Measurements from ENCODE around the gene PHF13.

The PHF13 gene

DNA sequence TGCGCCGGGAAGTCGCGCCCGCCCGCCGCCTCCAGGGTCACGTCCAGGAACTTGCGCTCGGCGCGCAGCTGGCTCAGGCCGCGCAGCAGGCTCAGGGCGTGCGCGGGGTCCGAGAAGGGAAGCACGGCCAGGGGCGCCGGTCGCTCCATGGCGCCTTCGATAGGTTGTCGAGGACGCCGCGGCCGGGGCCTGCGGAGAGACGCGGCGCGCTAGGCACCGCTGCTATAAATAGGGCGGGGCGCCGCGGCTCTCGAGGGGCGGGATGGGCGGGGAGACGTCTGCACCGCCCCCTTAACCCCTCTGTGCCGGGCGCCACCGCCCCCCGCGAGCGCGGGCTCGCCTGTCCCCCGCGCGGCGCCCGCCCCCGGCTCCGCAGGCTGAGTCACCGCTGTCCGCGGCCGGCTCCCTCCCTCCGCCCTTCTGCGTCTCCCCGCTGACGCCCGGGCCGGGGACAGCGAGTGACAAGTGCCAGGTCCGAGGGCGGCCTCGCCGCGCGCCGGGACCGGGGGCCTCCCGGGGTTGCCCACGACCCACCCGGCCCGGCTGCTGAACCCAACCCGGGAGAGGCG, 10.8 kb upstream of the PHF13 start, which contains the start of gene KLHL21:
Gene KLHL21, minus strand, starts transcription at position 201 of the 569 bp plus-strand sequence. Its CDS starts 52 bp downstream, at position 149.
- peak; percentile 87 for DNase-seq (ENCODE audit: low spot score)

DNA sequence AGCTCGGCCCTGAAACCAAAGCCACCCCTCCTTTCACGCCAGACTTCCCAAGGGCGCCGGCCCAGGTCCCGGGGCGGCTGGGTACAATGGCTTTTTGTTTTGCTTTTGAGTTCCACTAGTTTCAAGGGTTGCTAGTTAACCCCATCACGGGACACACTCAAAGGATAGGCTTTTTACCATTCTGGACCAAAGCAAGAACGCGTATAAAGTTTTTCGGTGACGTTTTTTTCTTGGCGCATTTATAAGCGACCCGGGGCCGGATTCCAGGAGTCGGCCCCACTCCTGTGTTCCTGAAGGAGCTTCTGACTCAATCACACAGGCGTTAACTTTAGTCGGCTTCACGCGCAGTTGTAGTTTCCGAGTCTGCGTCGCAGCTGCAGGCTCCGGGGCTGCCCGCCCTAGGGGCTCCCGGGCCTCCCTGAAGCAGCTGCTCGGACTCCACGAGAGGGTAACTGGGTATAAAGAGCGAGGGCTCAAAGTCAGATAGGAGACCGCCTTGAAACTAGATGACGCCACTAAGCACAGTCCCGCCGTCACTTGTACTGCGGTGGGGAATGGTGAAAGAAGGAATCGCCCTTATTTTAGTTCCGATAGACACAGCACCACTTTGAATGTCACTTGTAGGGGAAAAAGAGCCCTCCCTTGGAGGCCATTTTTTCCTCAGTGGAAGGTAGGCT, 10.2 kb upstream of the PHF13 start:
- peak; percentile 69 for DNase-seq (ENCODE audit: low spot score)

DNA sequence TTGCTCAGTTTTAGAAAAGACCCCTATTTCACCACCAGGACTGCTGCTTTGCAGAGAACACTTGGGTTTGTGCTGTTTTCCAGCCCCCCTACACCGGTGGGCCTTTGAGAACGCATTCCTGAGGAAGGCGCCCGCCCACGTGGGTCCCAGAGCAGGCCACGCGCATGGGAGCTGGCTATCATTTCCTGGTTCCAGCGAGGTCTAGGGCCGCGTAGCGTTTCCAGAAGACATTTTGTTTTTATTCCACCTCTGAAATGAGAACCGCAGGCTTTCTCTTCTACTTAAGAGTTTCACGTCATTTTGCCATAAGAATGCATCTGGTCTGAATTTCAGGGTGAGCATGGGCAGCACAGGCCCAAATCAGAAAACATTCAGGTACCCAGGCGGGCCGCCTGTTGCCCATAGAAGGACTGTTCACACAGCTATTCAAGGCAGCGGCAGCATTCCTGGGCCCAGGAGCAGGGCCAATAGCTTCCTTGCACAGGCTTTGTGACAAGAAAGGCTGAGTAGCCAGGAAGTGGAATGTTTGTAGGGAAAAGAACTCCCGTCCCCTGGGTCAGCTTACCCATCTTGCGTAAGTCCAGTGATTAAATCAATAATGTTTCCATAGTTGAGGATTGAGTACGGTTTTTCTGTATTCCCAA, 9.5 kb upstream of the PHF13 start:
- DNase-seq (ENCODE audit: low spot score), result peak; percentile 76

DNA sequence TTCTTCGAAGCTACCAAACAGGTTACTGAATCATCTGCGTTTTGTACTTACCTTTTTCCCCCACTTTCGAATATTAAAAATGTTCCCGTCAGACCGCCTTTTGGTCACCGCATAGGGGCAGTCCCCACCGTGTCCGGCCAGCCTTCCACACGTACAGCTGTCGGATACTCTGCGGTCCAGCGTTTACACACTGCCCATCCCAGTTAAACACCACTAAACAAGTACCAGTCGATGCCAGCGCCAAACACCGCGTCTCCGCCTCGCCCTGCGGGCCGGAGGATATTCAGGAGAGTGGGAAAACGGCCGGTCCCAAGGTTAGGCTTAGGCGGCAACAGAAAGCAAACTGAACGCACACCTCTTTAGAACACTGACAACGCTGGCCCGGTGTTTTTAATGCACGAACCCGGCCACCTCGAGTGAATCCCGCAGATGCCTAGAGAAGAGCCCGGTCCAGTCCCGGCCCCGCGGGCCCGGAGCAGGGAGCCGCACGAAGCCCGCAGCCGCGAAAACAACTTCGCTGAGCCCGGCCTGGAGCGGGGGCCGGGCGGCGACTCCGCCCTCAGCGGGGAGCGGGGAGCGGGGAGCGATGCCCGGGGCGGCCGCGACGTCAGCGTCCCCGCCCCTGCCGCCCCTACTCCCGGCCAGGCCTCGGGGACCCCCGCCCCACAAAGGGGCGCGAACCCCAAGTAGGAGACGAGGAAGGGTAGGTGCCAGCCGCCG, 730 bp upstream of the PHF13 start:
- DNase-seq (ENCODE audit: low spot score), result no peak

DNA sequence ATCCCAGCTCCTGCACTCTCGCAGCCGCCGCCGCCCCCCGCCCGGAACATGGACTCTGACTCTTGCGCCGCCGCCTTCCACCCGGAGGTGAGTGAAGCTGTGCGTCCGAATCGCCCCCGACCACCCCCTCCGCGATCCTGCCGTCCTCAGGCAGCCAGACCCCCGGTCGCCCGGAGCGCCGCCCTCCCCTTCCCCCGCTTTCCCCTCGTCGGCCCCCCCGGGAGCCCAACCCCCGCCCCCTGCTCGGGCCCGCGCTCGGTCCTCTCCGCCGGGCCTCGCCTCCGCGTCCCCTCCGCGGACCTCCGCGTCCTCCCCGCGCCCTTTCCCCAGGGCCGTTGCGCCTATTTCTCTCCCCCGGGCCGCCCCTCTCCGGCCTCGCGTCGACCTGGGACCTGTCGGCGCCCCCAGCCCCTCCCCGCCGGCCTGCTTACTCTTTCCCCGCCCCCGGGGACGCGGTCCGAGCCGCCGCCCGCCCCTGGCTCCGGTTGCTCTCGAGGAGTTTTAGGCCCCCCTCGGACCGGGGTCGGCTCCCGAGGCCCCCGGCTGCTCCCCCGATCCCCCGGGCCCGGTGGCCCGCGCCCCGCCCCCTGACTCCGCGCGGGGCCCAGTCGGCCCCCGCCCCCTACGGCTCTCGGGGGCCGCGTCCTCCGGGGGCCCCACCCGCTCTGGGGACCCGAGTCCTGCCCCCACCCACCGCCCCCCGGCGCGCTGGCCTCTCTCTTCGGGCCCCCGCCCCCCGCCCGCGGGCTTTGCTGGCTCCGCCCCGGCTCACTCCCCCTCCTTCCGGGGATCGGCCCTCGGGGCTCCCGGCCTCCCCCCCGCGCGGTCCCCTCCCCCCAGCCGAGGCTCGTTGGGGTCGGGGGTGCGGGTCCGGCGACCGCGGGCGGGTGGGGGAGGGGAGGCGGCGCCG, 743 bp downstream of the PHF13 start:
- DNase-seq (ENCODE audit: low spot score), result peak; percentile 71

DNA sequence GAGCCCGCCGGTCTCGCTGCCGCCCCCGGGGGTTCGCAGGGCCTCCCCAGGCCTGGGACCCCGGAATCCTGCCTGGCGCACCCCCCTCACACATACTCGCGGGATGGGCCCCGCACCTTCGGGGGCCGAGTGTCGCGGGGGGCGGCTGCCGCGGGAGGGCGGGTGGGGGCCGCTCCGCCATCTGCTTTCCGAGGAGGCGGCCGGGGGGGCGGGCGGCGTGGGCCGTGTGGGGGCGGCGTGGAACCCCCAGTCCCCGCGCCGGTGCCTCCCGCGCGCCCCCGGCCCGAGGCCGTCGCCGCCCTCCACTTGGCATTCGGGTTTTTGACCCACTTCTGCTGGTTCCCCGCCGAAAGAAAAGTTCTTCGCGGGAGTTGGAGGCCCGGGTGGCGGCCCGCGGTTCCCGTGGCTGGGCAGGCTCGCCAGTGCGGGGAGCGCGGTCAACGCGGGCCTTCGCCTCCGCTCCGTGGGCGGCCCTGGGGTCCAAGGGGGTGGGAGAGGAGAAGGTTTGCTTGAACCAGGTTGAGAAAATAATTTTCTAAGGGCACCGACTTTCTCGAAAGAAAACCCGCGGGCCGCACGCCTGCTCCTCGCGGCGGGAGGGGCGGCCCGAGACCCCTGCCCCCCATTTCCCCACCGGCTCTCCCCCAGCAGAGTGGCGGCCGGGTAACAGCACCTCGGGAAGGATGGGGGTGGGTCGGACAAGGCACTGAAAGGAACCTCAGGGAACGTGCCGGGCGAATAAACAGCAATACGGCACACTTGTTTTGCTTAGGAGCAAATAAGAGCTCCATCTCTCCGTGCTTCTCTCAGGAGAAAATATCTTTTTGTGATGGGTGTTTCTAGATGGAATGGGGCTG, 1.6 kb downstream of the PHF13 start:
- DNase-seq (ENCODE audit: low spot score), result no peak

DNA sequence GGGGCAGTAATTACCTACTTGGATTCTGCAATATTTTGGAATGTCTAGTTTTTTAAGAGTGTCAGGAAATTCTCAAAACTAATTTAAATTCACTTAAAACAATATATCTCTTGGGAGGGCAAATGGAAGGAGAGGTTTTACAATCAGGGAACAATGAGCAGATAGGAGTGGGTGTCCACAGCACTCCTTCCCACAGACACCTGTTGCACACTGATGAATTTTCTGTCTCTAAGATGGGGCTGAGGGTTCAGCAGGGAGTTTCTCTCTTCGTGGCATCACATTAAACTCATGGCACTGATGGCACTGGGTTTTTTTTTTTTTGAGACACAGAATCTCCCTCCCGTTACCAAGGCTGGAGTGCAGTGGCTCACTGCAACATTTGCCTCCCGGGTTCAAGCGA, 5.5 kb downstream of the PHF13 start:
- no peak for DNase-seq (ENCODE audit: low spot score)

DNA sequence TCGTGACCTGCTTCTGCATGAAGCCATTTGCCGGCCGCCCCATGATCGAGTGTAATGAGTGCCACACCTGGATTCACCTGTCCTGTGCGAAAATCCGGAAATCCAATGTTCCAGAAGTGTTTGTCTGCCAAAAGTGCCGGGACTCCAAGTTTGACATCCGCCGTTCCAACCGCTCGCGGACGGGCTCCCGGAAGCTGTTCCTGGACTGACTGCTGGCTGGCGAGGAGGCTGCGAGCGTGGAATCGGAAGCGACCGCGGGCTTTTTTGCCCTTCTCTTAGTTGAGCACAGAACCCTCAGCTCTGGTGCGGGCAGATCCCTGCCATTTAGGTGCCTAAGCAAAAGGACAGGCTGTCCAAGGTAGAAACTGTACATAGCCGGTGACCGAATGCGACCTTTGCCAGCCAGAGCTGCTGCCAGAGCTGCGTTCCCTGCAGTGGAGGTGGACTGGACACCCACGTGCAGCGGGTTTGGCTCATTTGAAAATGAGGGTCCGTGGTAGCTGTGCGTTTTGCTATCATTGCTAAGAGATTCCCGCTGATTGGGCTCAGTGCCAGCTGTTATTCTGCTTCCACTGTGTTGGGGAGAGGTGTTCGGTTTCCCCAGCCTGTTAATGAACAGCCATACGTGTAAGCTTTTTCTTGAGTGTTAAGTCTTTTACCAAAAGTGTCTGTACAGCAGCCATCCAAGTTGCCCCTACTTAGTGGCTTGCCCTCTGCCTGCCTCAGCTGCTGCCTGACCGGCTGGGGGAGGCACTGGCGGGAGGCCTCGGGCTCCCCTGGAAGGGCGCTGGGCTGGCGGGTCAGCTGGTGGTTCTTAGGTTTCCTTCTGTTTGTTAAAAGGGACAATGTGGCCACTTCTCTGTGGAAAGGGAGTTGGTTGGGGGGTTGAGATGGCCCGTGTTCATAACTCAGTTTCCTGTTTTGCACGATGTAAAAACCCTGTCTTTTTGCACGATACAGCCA, 8.2 kb downstream of the PHF13 start:
- no peak for DNase-seq (ENCODE audit: low spot score)

DNA sequence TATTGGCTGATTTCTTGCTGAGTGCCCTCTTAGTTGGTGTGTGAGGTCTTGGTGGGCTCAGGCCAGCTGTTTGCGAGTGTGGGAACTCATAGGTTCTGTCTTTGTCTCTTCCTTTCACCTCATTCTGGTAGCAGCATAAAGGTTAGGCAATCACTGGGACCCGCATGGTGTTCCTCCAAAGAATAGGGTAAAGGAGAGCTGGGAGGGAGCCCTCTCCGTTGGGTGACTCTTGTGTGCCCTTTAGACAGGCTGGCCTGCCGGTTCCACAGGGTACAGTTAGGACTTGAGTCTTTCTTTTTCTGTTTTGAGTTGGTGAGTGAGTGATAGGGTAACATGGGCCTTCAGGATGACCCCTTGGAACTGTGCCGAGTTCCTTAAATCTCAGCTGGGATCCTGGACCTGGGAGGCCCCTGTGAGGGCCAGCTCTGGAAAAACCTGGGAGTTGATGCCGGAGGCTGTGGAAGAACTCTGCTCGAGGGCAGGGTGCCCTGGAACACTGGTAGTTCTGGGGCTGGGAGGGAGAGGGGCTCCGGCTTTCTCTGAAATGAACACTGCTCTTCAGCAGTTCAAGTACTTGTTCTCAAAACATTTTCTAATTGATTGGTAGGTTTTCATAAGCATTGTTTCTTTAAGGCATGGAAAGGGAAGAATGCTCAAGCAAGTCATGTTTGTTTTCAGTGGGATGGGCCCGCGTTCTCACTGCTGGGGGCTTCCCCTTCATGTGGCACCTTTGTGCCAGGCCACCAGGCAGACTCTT, 9.0 kb downstream of the PHF13 start:
- DNase-seq (ENCODE audit: low spot score), result no peak

DNA sequence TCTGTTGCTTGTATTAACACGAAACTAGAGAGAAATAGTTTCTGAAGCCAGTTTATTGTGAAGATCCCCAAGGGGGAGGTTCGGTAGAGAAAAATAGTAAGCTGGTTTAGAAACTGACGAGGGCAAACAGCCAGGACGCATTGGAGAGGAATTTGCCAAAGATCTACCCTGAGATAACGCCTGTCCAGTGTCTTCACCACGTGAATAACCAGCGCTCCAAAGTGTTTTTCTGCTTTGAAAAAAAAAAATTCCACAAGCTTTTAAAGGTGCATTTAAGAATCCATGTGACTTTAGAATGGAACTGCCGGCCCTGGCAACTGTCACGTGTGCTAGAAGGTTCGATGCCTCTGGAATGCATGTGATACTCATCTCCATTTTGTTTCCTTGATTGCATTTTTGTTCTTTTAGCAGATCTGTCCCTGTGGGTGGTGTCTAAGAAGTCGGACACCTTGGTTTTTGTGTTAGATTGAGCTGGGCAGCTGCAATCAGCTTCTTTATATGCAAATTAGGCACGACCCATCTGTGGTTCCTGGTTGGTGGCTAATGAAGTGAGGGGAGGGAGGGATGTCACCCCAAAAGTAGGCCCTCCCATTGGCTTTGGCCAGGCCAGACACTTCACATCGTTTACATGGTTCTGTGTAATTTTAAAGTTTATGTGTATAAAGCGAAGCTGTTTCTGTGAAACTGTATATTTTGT, 9.9 kb downstream of the PHF13 start:
- no peak for DNase-seq (ENCODE audit: low spot score)

DNA sequence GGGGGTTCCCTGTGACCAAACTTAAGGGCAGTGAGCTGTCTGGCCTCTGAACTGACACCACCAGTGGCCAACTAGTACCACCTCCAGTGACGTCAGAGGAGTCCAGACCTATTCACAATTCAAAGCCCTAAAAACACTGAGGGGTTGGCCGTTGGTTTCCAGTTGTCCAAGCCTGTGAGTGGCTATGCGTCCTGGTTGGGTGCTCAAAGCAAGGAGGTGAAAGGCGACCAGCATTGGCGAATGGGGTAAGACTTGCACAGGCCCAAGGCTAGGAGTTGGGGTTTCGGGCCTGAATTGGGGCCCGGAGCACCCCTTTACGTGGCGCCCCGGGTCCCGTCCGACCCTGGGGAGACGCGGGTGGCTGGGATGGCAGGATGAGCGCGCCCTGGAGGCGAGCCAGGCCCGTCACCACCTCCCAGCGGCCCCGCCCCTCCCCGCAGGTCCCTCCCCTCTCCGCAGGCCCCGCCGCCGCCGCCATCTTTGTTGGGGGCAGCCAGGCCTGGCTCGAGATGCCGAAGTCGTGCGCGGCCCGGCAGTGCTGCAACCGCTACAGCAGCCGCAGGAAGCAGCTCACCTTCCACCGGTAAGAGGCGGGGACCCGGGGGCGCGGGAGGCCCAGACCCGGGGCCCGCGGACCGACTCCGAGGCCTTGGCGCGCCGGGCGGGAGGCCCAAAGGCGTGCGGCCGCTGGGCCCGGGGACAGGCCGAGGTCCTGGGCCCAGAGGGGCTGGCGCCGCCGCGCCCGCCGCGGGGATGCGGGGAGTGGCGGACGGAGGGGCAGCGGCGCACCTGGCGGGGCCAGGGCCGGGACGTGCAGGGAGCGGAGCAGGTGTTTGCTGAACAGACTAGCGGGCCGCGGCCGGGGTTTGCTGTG, 11.4 kb downstream of the PHF13 start, which contains the start of gene THAP3:
Gene THAP3, plus strand, starts transcription at position 159 of the 874 bp plus-strand sequence. Its CDS starts 351 bp downstream, at position 510.
- DNase-seq (ENCODE audit: low spot score), result peak; percentile 95

DNA sequence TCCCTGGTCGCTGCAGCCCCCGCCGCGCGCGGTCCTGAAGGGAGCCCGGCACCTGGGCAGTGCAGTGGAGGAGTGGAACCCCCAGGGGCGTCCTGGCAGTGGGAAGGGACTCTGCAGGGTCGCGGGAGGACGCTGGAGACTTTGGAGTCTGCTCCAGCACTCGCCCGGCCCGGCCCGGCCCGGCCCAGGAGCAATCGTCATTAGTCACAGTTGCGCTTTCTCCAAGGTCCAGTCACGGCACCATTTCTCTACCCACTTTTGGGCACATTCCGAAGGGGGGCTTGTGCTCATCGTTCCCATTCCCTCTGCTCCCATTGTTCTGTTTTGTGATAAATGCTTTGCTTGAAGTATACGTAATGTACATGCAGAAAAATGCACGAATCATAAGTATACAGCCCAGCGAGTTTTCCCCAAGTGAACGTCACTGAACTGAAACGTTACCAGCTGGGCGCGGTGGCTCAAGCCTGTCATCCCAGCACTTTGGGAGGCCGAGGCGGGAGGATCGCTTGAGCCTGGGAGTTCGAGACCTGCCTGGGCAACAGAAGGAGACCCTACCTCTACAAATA, 12.1 kb downstream of the PHF13 start:
- DNase-seq (ENCODE audit: low spot score), result no peak

DNA sequence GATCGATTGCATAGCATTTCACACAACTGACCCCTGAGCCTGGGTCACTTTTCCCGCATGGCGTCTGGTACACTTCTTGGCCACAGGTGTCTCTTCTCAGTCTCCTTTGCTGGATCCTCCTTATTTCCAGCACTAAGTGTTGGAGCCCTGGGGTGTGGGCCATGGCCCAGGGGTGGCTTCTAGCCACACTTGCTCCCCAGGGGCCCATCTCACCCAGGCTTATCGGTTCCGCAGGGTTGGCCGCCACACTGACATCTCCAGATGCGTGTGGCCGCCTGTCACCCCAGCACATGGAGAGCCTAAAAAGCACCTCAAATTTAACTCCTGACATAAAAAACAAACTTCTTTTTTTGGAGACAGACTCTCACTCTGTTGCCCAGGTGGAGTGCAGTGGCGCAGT, 13.5 kb downstream of the PHF13 start:
- no peak for DNase-seq (ENCODE audit: low spot score)

DNA sequence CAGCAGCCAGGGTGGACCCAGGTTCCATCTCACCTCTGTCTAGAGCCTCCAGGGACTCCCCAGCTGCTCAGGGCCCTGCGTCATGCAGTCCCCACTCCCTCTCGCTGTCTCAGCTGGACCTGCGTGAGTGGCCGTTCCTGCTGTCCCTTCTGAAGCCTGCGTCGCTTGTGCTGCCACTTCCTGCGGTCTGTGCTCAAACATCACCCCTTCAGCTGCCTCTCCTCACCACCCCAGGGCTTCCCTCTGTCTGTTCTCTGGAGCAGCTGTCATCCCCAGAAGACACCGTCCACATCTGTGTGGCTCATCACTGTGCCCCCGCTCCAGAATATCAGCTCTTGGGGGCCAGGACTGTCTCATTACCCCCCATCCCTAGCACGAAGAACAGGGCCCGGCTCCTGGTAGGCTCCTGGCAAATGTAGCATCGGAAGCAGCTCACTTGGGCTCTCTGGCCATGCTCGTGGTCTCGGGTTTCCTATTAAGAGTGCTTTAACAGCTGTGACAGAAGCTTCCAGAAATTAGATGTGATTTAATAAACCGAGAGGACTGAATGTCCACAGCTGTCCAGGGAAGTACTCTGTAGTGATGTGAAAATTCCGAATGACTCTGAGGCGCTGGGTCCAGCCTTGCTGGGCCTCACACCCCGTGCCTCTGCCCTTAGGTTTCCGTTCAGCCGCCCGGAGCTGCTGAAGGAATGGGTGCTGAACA, 14.5 kb downstream of the PHF13 start:
- DNase-seq (ENCODE audit: low spot score), result no peak

DNA sequence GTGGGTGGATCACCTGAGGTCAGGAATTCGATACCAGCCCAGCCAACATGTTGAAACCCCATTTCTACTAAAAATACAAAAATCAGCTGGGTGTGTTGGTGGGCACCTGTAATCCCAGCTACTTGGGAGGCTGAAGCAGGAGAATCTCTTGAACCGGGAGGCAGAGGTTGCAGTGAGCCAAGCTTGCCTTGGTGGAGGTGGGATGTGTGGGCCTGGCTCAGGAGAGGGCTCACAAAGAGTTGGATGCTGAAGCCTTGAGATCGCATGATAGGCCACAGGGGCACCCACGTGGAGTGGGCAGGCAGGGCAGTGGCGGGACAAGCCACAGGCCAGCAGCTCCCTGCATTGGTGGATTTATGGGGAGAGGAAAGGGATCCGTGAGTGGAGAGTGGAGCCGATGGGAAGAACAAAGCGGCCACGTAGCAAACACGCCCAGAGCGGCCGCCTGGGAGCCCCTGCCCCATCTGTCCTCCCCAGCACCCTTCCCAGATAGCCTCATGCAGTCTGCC, 15.5 kb downstream of the PHF13 start:
- no peak for DNase-seq (ENCODE audit: low spot score)

DNA sequence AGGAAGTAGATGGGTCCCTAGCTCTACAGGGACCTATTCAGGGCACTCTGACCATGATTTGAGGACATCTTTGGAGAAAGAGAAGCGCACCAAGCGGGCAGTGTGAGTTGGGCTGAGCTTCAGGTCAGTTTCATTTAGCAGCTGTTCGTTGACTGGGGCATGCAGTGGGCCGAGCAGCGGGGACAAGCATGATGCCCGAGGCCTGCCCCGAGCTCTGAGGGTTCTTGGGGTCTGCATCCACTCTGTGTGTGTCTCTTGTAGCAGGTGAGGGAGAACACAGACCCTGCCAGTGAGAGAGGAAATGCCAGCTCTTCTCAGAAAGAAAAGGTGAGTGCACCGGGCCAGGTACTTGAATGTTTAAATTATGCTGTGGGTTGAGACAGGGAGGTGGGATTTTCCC, 16.5 kb downstream of the PHF13 start:
- DNase-seq (ENCODE audit: low spot score), result no peak
